SU-DHL-6 (cell line): ENCODE measurements around the gene ZNF710.

Experiments used
- H2AFZ ChIP-seq: fragments of 200-600 bp; sonication (generic); 2 replicates; pipeline ENCODE4 v1.6.1; 2014; ENCODE audit warnings: low read depth, mild to moderate bottlenecking, moderate library complexity, mixed read lengths, antibody characterized with exemption, low read length; ENCODE audit not compliant: severe bottlenecking
- H3F3A ChIP-seq: fragments of 200-600 bp; shearing (Covaris generic); 2 replicates; pipeline ENCODE4 v1.6.0; 2016; ENCODE audit warnings: antibody characterized with exemption, mild to moderate bottlenecking; ENCODE audit not compliant: insufficient read depth
- H3K27ac ChIP-seq: fragments of 200-600 bp; sonication (generic); 2 replicates; pipeline ENCODE4 v1.5.1; 2016; ENCODE audit warnings: low read depth, mild to moderate bottlenecking, low read length, moderate library complexity, mixed read lengths
- H3K27me3 ChIP-seq: fragments of 200-600 bp; sonication (generic), shearing (Covaris generic); 2 replicates; pipeline ENCODE4 v1.6.0; 2014; ENCODE audit warnings: mild to moderate bottlenecking, low read length
- H3K36me3 ChIP-seq: fragments of 200-600 bp; sonication (generic); 2 replicates; pipeline ENCODE4 v1.6.1; 2014; ENCODE audit warnings: mild to moderate bottlenecking, low read length, mixed read lengths
- H3K4me2 ChIP-seq: fragments of 300-600, 200-600 bp; shearing (Covaris generic), sonication (generic); 2 replicates; pipeline ENCODE4 v1.6.0; 2014; ENCODE audit warnings: low read length, low read depth, mild to moderate bottlenecking; ENCODE audit not compliant: poor library complexity, severe bottlenecking
- H3K4me3 ChIP-seq: fragments of 200-600 bp; sonication (generic); 2 replicates; pipeline ENCODE4 v1.5.1; 2014; ENCODE audit warnings: antibody characterized with exemption, low read length, mild to moderate bottlenecking, mixed read lengths; ENCODE audit not compliant: insufficient read depth, poor library complexity, severe bottlenecking
- H3K79me2 ChIP-seq: fragments of 200-600 bp; sonication (generic); 2 replicates; pipeline ENCODE4 v1.6.1; 2014; ENCODE audit warnings: mild to moderate bottlenecking, low read length, moderate library complexity; ENCODE audit not compliant: insufficient read depth
- H3K9ac ChIP-seq: fragments of 200-600 bp; sonication (generic); 2 replicates; pipeline ENCODE4 v1.7.0; 2014; ENCODE audit warnings: mild to moderate bottlenecking, low read length
- H3K9me2 ChIP-seq: fragments of 200-600 bp; sonication (generic); replicated peaks from 2 replicates; pipeline ENCODE4 v1.6.1; 2014; ENCODE audit warnings: low read length; ENCODE audit not compliant: insufficient read depth
- H3K9me3 ChIP-seq: fragments of 200-600 bp; sonication (generic); 2 replicates; pipeline ENCODE4 v1.6.1; 2014; ENCODE audit warnings: low read length, mixed read lengths; ENCODE audit not compliant: insufficient read depth
- H4K20me1 ChIP-seq: fragments of 200-600 bp; sonication (generic); 2 replicates; pipeline ENCODE4 v1.6.1; 2014; ENCODE audit warnings: low read depth, mild to moderate bottlenecking, antibody characterized with exemption, low read length, moderate library complexity, mixed read lengths
- CTCF ChIP-seq: fragments of 200-600 bp; sonication (generic); IDR thresholded peaks from one replicate; pipeline ENCODE4 v1.5.1; 2017; ENCODE audit warnings: antibody characterized with exemption, mild to moderate bottlenecking, low read length, moderate library complexity; ENCODE audit not compliant: insufficient read depth, poor library complexity, severe bottlenecking
- EZH2phosphoT487 ChIP-seq: fragments of 200-600 bp; sonication (generic), shearing (Covaris generic); conservative IDR thresholded peaks from 2 replicates; pipeline ENCODE4 v1.6.1; 2018; ENCODE audit warnings: mild to moderate bottlenecking, antibody characterized with exemption, low read length, moderate library complexity, mixed read lengths

Gene ZNF710

GRCh38 chr15:90042356-90042755, 41.2 kb downstream of the ZNF710 start:
- H3K79me2 ChIP-seq: no peaks in the 10 kb centered on the region

GRCh38 chr15:90042766-90043529, 41.8 kb downstream of the ZNF710 start:
- H3K79me2 ChIP-seq: no peaks in the 10 kb centered on the region

More at GRCh38 chr15:90042356-90042755, 41.2 kb downstream of the ZNF710 start:
- Histone ChIP-seq H3K4me3 (no peak overlapping the region), H2AFZ (no peak overlapping the region), H4K20me1 (no peaks in the 10 kb centered on the region), H3K36me3 (no peaks in the 10 kb centered on the region), H3F3A (no peaks in the 10 kb centered on the region), H3K4me2 (no peak overlapping the region), H3K9me2 (no peaks in the 10 kb centered on the region), H3K27ac (no peak overlapping the region), H3K9me3 (no peaks in the 10 kb centered on the region), H3K27me3 (no peaks in the 10 kb centered on the region), H3K9ac (no peak overlapping the region)
- TF ChIP-seq CTCF (no peak), EZH2phosphoT487 (no peak)

GRCh38 chr15:90043530-90044010, 42.4 kb downstream of the ZNF710 start:
- Histone ChIP-seq H3K9ac (no peak overlapping the region), H2AFZ (no peak overlapping the region), H3K4me2 (no peak overlapping the region), H3K9me2 (no peaks in the 10 kb centered on the region), H3K36me3 (no peaks in the 10 kb centered on the region), H3K79me2 (no peaks in the 10 kb centered on the region), H4K20me1 (no peaks in the 10 kb centered on the region), H3F3A (no peaks in the 10 kb centered on the region), H3K27ac (no peak overlapping the region), H3K4me3 (no peak overlapping the region), H3K27me3 (no peaks in the 10 kb centered on the region), H3K9me3 (no peaks in the 10 kb centered on the region)
- TF ChIP-seq CTCF (no peak), EZH2phosphoT487 (no peak)

More at GRCh38 chr15:90042766-90043529, 41.8 kb downstream of the ZNF710 start:
- H3K9ac ChIP-seq: no peak overlapping the region
- no peak overlapping the region for H3K4me2 ChIP-seq
- H3K27ac ChIP-seq: no peak overlapping the region
- H3K4me3 ChIP-seq: no peak overlapping the region
- no peaks in the 10 kb centered on the region for H4K20me1 ChIP-seq
- no peaks in the 10 kb centered on the region for H3K27me3 ChIP-seq
- no peaks in the 10 kb centered on the region for H3K9me2 ChIP-seq
- TF ChIP-seq CTCF (no peak), EZH2phosphoT487 (no peak)
- no peak overlapping the region for H2AFZ ChIP-seq
- H3K9me3 ChIP-seq: no peaks in the 10 kb centered on the region
- no peaks in the 10 kb centered on the region for H3F3A ChIP-seq
- H3K36me3 ChIP-seq: no peaks in the 10 kb centered on the region
